Hepatocyte (in vitro differentiated cells): ENCODE measurements around the gene PTCRA. TPM values are rescaled to one million over a fixed set of nuclear protein-coding genes. Genes with fewer than 3 reads are reported as not detected.
"Not testable (repeated sequence)": the region's sequence is repeated elsewhere in the genome, so short reads cannot be mapped to it uniquely, and the experiment has no call there.

ENCODE experiments used
- DNase-seq: peaks from one replicate; pipeline ENCODE4 v3.0.0-alpha.2; 2016; ENCODE audit warnings: low spot score
- H2AFZ ChIP-seq: fragments of 200-600 bp; sonication (generic); 2 replicates; pipeline ENCODE4 v1.6.0; 2016; ENCODE audit warnings: antibody characterized with exemption, mild to moderate bottlenecking
- H3K27ac ChIP-seq: fragments of 200-600 bp; sonication (generic); 2 replicates; pipeline ENCODE4 v1.5.1; 2016; ENCODE audit warnings: mild to moderate bottlenecking
- H3K27me3 ChIP-seq: fragments of 200-600 bp; sonication (generic); 2 replicates; pipeline ENCODE4 v1.6.1; 2016
- H3K36me3 ChIP-seq: fragments of 200-600 bp; sonication (generic); replicated peaks from 2 replicates; pipeline ENCODE4 v1.5.1; 2016; ENCODE audit warnings: low read depth; ENCODE audit not compliant: insufficient read depth
- H3K4me1 ChIP-seq: fragments of 200-600 bp; sonication (generic); 2 replicates; pipeline ENCODE4 v1.5.1; 2016; ENCODE audit warnings: mild to moderate bottlenecking, moderate library complexity; ENCODE audit not compliant: insufficient read depth
- H3K4me2 ChIP-seq: fragments of 200-600 bp; sonication (generic); 2 replicates; pipeline ENCODE4 v1.6.0; 2016
- H3K4me3 ChIP-seq: fragments of 200-600 bp; sonication (generic); 2 replicates; pipeline ENCODE4 v1.5.1; 2016; ENCODE audit warnings: mild to moderate bottlenecking
- H3K79me2 ChIP-seq: fragments of 200-600 bp; sonication (generic); 2 replicates; pipeline ENCODE4 v1.6.0; 2017; ENCODE audit warnings: mild to moderate bottlenecking
- H3K9me2 ChIP-seq: fragments of 200-600 bp; sonication (generic); replicated peaks from 2 replicates; pipeline ENCODE4 v1.6.0; 2017; ENCODE audit warnings: mild to moderate bottlenecking; ENCODE audit not compliant: insufficient read depth
- H3K9me3 ChIP-seq: fragments of 200-600 bp; sonication (generic); 2 replicates; pipeline ENCODE4 v1.5.1; 2016; ENCODE audit warnings: low read depth, mild to moderate bottlenecking
- H4K20me1 ChIP-seq: fragments of 200-600 bp; sonication (generic); 2 replicates; pipeline ENCODE4 v1.6.0; 2016; ENCODE audit warnings: mild to moderate bottlenecking; ENCODE audit not compliant: insufficient read depth, poor library complexity, severe bottlenecking
- CTCF ChIP-seq: fragments of 200-600 bp; sonication (generic); IDR thresholded peaks from 2 replicates; pipeline ENCODE4 v1.5.1; 2016; ENCODE audit warnings: antibody characterized with exemption, mild to moderate bottlenecking; ENCODE audit not compliant: poor library complexity
- EZH2 ChIP-seq: fragments of 200-600 bp; sonication (generic); IDR thresholded peaks from 2 replicates; pipeline ENCODE4 v1.6.1; 2016; ENCODE audit warnings: antibody characterized with exemption, mild to moderate bottlenecking, borderline replicate concordance
- EZH2phosphoT487 ChIP-seq: fragments of 200-600 bp; sonication (generic); IDR thresholded peaks from one replicate; pipeline ENCODE4 v1.6.1; 2018; ENCODE audit warnings: antibody characterized with exemption, mild to moderate bottlenecking, low read depth, moderate library complexity; ENCODE audit not compliant: unreplicated experiment, severe bottlenecking
- WGBS: methylation state at CpG from one replicate; pipeline ENCODE4 v1.1.6; 2016; ENCODE audit warnings: low lambda C conversion rate; ENCODE audit errors: missing lambda C conversion rate; 5-methylcytosine and 5-hydroxymethylcytosine counted together
- polyA plus RNA-seq: library from polyadenylated mRNA; unstranded; fragments of >200 nt; fragmentation: Nextera tagmentation; extraction: Ambion mirVana; gene quantifications from 2 replicates; pipeline ENCODE4 v1.2.1, GENCODE V29; 2016
- total RNA-seq: library from RNA; depleted of rRNA; stranded (reverse); fragments of >200 nt; gene quantifications from 2 replicates; pipeline ENCODE4 v1.2.3, GENCODE V29; 2014

PTCRA gene
- total and polyA plus RNA-seq, 2 experiments from 2014 or later, result not detected

GRCh38 chr6:42939810-42940167, 23.9 kb downstream of the PTCRA start:
- Histone ChIP-seq H3K4me2 (no peak overlapping the region), H3K4me1 (no peaks in the 10 kb centered on the region), H3K27me3 (no peaks in the 10 kb centered on the region), H3K4me3 (no peak overlapping the region), H4K20me1 (no peaks in the 10 kb centered on the region), H3K79me2 (peaks cover 19% of the 10 kb centered on the region), H2AFZ (no peak overlapping the region), H3K36me3 (no peaks in the 10 kb centered on the region), H3K27ac (peak overlapping the region; percentile 23), H3K9me2 (no peaks in the 10 kb centered on the region), H3K9me3 (no peaks in the 10 kb centered on the region)
- WGBS, result 85% methylated on average over 4 of the region's 4 CpGs
- no peak for DNase-seq
- no peak for TF ChIP-seq CTCF
- TF ChIP-seq EZH2, result no peak
- no peak for TF ChIP-seq EZH2phosphoT487

- Histone ChIP-seq H3K27me3 (no peaks in the 10 kb centered on the region), H3K4me1 (no peaks in the 10 kb centered on the region), H3K79me2 (peaks cover 13% of the 10 kb centered on the region), H3K36me3 (no peaks in the 10 kb centered on the region), H3K9me2 (no peaks in the 10 kb centered on the region), H2AFZ (no peak overlapping the region), H3K4me3 (no peak overlapping the region), H4K20me1 (no peaks in the 10 kb centered on the region), H3K9me3 (no peaks in the 10 kb centered on the region), H3K27ac (no peak overlapping the region), H3K4me2 (no peak overlapping the region)
- no peak for TF ChIP-seq EZH2phosphoT487
- no peak for TF ChIP-seq EZH2
- no peak for TF ChIP-seq CTCF
- DNase-seq, result no peak
- WGBS, result 88% methylated on average over 6 of the region's 6 CpGs
Observed at GRCh38 chr6:42940493-42941045, 24.7 kb downstream of the PTCRA start.

- H2AFZ ChIP-seq, H3K27ac ChIP-seq, H3K4me1 ChIP-seq, H4K20me1 ChIP-seq, H3K79me2 ChIP-seq, H3K27me3 ChIP-seq, DNase-seq, H3K4me2 ChIP-seq, H3K9me2 ChIP-seq, H3K36me3 ChIP-seq, H3K9me3 ChIP-seq, H3K4me3 ChIP-seq: not testable (repeated sequence)
- 99% methylated on average over 5 of the region's 5 CpGs for WGBS
Observed at GRCh38 chr6:42941356-42941755, 25.5 kb downstream of the PTCRA start.

- no peak for DNase-seq
- Histone ChIP-seq H3K79me2 (no peaks in the 10 kb centered on the region), H3K27ac (no peak overlapping the region), H4K20me1 (no peaks in the 10 kb centered on the region), H2AFZ (no peak overlapping the region), H3K4me1 (no peaks in the 10 kb centered on the region), H3K9me3 (no peaks in the 10 kb centered on the region), H3K4me3 (no peak overlapping the region), H3K4me2 (no peak overlapping the region), H3K9me2 (no peaks in the 10 kb centered on the region), H3K27me3 (no peaks in the 10 kb centered on the region), H3K36me3 (no peaks in the 10 kb centered on the region)
- WGBS, result 84% methylated on average over 7 of the region's 7 CpGs
- TF ChIP-seq EZH2 (no peak), EZH2phosphoT487 (no peak), CTCF (no peak)
Observed at GRCh38 chr6:42942444-42942843, 26.6 kb downstream of the PTCRA start.
